SHP77 treated with DMSO at 0.1 percent for 48 hours (cell line): ENCODE measurements around the gene IFT80.

Experiments
- DNase-seq: peaks from one replicate; lab custom pipeline; 2025; lab: John Stamatoyannopoulos, UW

The IFT80 gene

GRCh38 chr3:160400702-160401150, 1.7 kb upstream of the IFT80 start:
- DNase-seq: no peak

- no peak for DNase-seq
Measured at GRCh38 chr3:160400030-160400701, 1.1 kb upstream of the IFT80 start.

GRCh38 chr3:160398820-160399124, 253 bp downstream of the IFT80 start:
- no peak for DNase-seq

- no peak for DNase-seq
Measured at GRCh38 chr3:160395297-160395696, 3.7 kb downstream of the IFT80 start.

GRCh38 chr3:160394009-160394392, 5.0 kb downstream of the IFT80 start:
- no peak for DNase-seq

GRCh38 chr3:160393346-160394008, 5.5 kb downstream of the IFT80 start:
- DNase-seq: no peak

- no peak for DNase-seq
Measured at GRCh38 chr3:160392798-160393197, 6.2 kb downstream of the IFT80 start.

GRCh38 chr3:160390565-160391138, 8.4 kb downstream of the IFT80 start:
- DNase-seq: no peak

GRCh38 chr3:160384639-160385318, 14.2 kb downstream of the IFT80 start:
- no peak for DNase-seq

- DNase-seq: no peak
Measured at GRCh38 chr3:160381470-160381869, 17.6 kb downstream of the IFT80 start.

GRCh38 chr3:160379628-160380214, 19.3 kb downstream of the IFT80 start:
- DNase-seq: no peak

GRCh38 chr3:160378331-160379109, 20.5 kb downstream of the IFT80 start:
- no peak for DNase-seq

- DNase-seq: no peak
Measured at GRCh38 chr3:160376681-160377080, 22.3 kb downstream of the IFT80 start.

GRCh38 chr3:160374925-160375324, 24.1 kb downstream of the IFT80 start:
- DNase-seq: no peak

GRCh38 chr3:160374472-160374871, 24.6 kb downstream of the IFT80 start:
- DNase-seq: no peak

- no peak for DNase-seq
Measured at GRCh38 chr3:160373655-160374054, 25.4 kb downstream of the IFT80 start.

GRCh38 chr3:160372780-160373179, 26.2 kb downstream of the IFT80 start:
- no peak for DNase-seq

- DNase-seq: no peak
Measured at GRCh38 chr3:160370987-160371857, 27.8 kb downstream of the IFT80 start.

- no peak for DNase-seq
Measured at GRCh38 chr3:160369784-160370183, 29.2 kb downstream of the IFT80 start.

GRCh38 chr3:160368804-160369203, 30.2 kb downstream of the IFT80 start:
- no peak for DNase-seq
